GM12878 (cell line): ENCODE data around the gene TARP.
"Not testable (repeated sequence)": the region's sequence is repeated elsewhere in the genome, so short reads cannot be mapped to it uniquely, and the experiment has no call there.

Source experiments
- ATAC-seq: fragments of 200-7000 bp; cut with Tn5 transposase; 3 replicates; pipeline ENCODE4 v1.9.1; 2020; ENCODE audit warnings: mild to moderate bottlenecking, moderate library complexity
- BruUV-seq: library from RNA; stranded (reverse); fragments of 400-500 nt; replicated peaks from 2 replicates; lab custom pipeline; 2021; lab: Mats Ljungman, UMichigan
- CTCF ChIA-PET: fragments of 300-600 bp; sonication (Branson Sonifier 250); formaldehyde crosslinking; extraction: SDS; loops from one replicate; lab custom pipeline; 2021; ENCODE audit warnings: inconsistent platforms; lab: Yijun Ruan, JAX
- POLR2A ChIA-PET: fragments of 350-600 bp; formaldehyde crosslinking; extraction: SDS; loops from one replicate; lab custom pipeline; 2021; ENCODE audit warnings: inconsistent platforms; lab: Charles Lee
- RAD21 ChIA-PET: fragments of 300-600 bp; sonication (Branson Sonifier 250); formaldehyde crosslinking; loops from one replicate; lab custom pipeline; 2023; ENCODE audit warnings: antibody characterized with exemption; ENCODE audit not compliant: unreplicated experiment; lab: Charles Lee
- SMC1A ChIA-PET: fragments of 300-600 bp; sonication (Branson Sonifier 250); formaldehyde crosslinking; loops from one replicate; lab custom pipeline; 2023; ENCODE audit not compliant: unreplicated experiment, uncharacterized antibody; lab: Charles Lee
- DNase-seq: peaks from one replicate; pipeline ENCODE4 v3.0.0-alpha.2; 2011; ENCODE audit warnings: low read depth, low spot score
- FAIRE-seq: peaks from 3 replicates; lab custom pipeline; 2011; peaks lifted over from hg19 to GRCh38; lab: Jason Lieb, UNC
- H2AFZ ChIP-seq: 2 replicates; pipeline ENCODE4 v1.6.0; 2011; ENCODE audit warnings: low read depth, low read length, control low read depth; ENCODE audit not compliant: control insufficient read depth
- H3K27ac ChIP-seq: 2 replicates; pipeline ENCODE4 v1.5.1; 2011; ENCODE audit warnings: control low read depth; ENCODE audit not compliant: control insufficient read depth, insufficient read depth
- H3K27me3 ChIP-seq, 2 experiments: replicated peaks in 1 of 2; 2 replicates each; pipeline versions ENCODE4 v1.6.0 to v1.6.1; 2011; ENCODE audit warnings: low read length in 1 of 2; ENCODE audit not compliant: control insufficient read depth in 2 of 2, insufficient read depth in 2 of 2
- H3K36me3 ChIP-seq, 2 experiments: 2 replicates each; pipeline ENCODE4 v1.5.1; 2011; ENCODE audit warnings: low read length in 1 of 2; ENCODE audit not compliant: control insufficient read depth in 2 of 2, insufficient read depth in 2 of 2
- H3K4me1 ChIP-seq: 2 replicates; pipeline ENCODE4 v1.6.1; 2011; ENCODE audit warnings: mild to moderate bottlenecking, low read length, moderate library complexity, mixed read lengths; ENCODE audit not compliant: control insufficient read depth, insufficient read depth
- H3K4me2 ChIP-seq: 2 replicates; pipeline ENCODE4 v1.6.0; 2011; ENCODE audit warnings: control low read depth; ENCODE audit not compliant: control insufficient read depth, insufficient read depth
- H3K4me3 ChIP-seq: fragments of 200-600 bp; sonication (generic); 2 replicates; pipeline ENCODE4 v1.5.1; 2016
- H3K79me2 ChIP-seq: 2 replicates; pipeline ENCODE4 v1.6.0; 2011; ENCODE audit warnings: low read length; ENCODE audit not compliant: control insufficient read depth, insufficient read depth
- H3K9ac ChIP-seq: 2 replicates; pipeline ENCODE4 v1.8.0; 2011; ENCODE audit warnings: low read length, control low read depth, mixed read lengths; ENCODE audit not compliant: control insufficient read depth, insufficient read depth
- H3K9me3 ChIP-seq: replicated peaks from 3 replicates; pipeline ENCODE4 v1.5.1; 2011; ENCODE audit warnings: mild to moderate bottlenecking, low read length; ENCODE audit not compliant: control insufficient read depth, insufficient read depth
- H4K20me1 ChIP-seq: 2 replicates; pipeline ENCODE4 v1.6.0; 2011; ENCODE audit not compliant: control insufficient read depth, insufficient read depth
- WGBS: methylation state at CpG from one replicate; pipeline ENCODE4 v1.1.6; 2016; ENCODE audit warnings: low lambda C conversion rate; ENCODE audit not compliant: insufficient replicate concordance, insufficient coverage; ENCODE audit errors: missing lambda C conversion rate; 5-methylcytosine and 5-hydroxymethylcytosine counted together
- in situ Hi-C: fragments of 300-500 bp; cut with MboI; formaldehyde crosslinking; loops from 9 replicates; pipeline ENCODE4 v1.14.3; 2018; ENCODE audit warnings: mixed read lengths
- intact Hi-C: fragments of 100-400 bp; cut with micrococcal nuclease; formaldehyde crosslinking; loops from one replicate; pipeline ENCODE4 v1.14.2; 2022; ENCODE audit not compliant: unreplicated experiment

Gene TARP

DNA sequence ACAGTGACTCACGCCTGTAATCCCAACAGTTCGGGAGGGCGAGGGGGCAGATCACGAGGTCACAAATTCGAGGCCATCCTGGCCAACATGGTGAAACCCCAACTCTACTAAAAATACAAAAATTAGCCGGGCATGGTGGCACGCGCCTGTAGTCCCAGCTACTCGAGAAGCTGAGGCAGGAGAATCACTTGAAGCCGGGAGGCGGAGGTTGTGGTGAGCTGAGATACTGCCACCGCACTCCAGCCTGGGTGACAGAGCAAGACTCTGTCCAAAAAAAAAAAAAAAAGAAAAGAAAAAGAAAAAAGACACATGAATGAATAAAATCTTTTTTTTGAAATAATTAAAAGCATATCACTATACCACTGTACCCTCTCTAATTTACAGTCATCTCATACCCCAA, 11.8 kb downstream of the TARP start:
- WGBS = 24% methylated on average over 8 of the region's 12 CpGs
- FAIRE-seq, H3K4me1 ChIP-seq, H3K27me3 ChIP-seq, RAD21 ChIA-PET, H3K36me3 ChIP-seq, CTCF ChIA-PET, H3K79me2 ChIP-seq, H4K20me1 ChIP-seq, H3K4me3 ChIP-seq, DNase-seq, H3K9me3 ChIP-seq, H2AFZ ChIP-seq, H3K27ac ChIP-seq, H3K9ac ChIP-seq, ATAC-seq, H3K4me2 ChIP-seq, BruUV-seq, in situ Hi-C loops, intact Hi-C loops: not testable (repeated sequence)
- POLR2A ChIA-PET = interaction anchor here (0.6 kb wide), 1 partner anchor 813 kb away, joined by 4 read pairs; no protein-coding TSS in a partner anchor
- SMC1A ChIA-PET = interaction anchor here (1.4 to 2.0 kb wide), 2 partner anchors 47 to 53 kb away, joined by 3 to 9 read pairs; no protein-coding TSS in a partner anchor

DNA sequence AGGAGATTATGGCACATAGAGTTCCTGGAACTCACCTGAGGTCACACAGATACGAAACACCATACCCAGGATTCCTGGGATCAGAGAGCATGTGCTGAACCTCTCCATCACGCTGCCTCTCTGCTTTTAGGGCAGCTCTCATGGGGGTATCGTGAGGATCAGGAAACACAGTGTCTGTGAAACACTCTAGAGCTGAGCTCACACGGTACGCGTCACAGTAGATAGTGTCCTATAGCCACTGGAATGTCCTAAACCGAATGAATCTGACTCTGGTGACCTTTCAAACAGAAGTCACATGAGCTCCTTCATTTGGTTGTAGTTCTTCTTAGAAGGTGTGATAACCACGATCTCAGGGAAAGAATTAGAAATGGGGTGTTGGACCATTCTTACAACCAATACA, 14.3 kb downstream of the TARP start:
- H3K27ac ChIP-seq, POLR2A ChIA-PET, DNase-seq, H3K36me3 ChIP-seq, H4K20me1 ChIP-seq, H3K9ac ChIP-seq, H3K27me3 ChIP-seq, H2AFZ ChIP-seq, BruUV-seq, CTCF ChIA-PET, FAIRE-seq, SMC1A ChIA-PET, H3K4me2 ChIP-seq, ATAC-seq, RAD21 ChIA-PET, H3K9me3 ChIP-seq, intact Hi-C loops, in situ Hi-C loops, H3K79me2 ChIP-seq, H3K4me3 ChIP-seq, H3K4me1 ChIP-seq: not testable (repeated sequence)
- 62% methylated on average over 8 of the region's 8 CpGs for WGBS
